Measurements from ENCODE around the gene FXYD7.

The FXYD7 gene

DNA sequence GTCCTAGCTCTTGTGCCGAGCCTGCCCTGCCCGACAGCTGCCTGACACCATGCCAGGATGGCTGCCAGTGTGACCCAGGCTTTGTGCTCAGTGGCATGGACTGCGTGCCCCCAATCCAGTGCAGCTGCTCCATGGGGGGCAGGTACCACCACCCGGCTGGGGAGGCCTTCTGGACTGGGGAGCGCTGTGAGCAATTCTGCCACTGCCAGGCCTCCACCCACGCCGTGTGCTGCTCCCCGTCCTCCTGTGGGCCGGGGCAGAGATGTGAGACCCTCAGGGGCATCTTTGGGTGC, 36.8 kb upstream of the FXYD7 start:
- Histone ChIP-seq H4K20me1 (ENCODE audit: insufficient read depth, low read length) (no peaks in the 10 kb centered on the region), H3F3A (ENCODE audit: insufficient read depth, low read length) (no peaks in the 10 kb centered on the region), H3K9ac (ENCODE audit: low read length) (no peak overlapping the region), H2AFZ (ENCODE audit: low read length) (no peak overlapping the region), H3K27ac (ENCODE audit: low read depth, low read length, poor library complexity, severe bottlenecking) (no peak overlapping the region), H3K4me3 (ENCODE audit: low read depth, low read length, poor library complexity, severe bottlenecking) (no peak overlapping the region), H3K9me2 (ENCODE audit: low read depth, low read length) (no peaks in the 10 kb centered on the region), H3K36me3 (ENCODE audit: insufficient read depth, low read length) (no peaks in the 10 kb centered on the region), H3K79me2 (ENCODE audit: insufficient read depth, low read length) (no peaks in the 10 kb centered on the region), H3K27me3 (ENCODE audit: insufficient read depth, low read length) (no peaks in the 10 kb centered on the region), H3K9me3 (ENCODE audit: low read length) (no peaks in the 10 kb centered on the region), H3K4me1 (ENCODE audit: insufficient read depth, low read length, severe bottlenecking) (no peaks in the 10 kb centered on the region), H3K4me2 (ENCODE audit: low read length) (no peak overlapping the region)
- TF ChIP-seq EZH2 (IDR thresholded peaks at IDR 0.05; ENCODE audit: borderline replicate concordance, low read length) = no peak
- TF ChIP-seq, protein P1, sequence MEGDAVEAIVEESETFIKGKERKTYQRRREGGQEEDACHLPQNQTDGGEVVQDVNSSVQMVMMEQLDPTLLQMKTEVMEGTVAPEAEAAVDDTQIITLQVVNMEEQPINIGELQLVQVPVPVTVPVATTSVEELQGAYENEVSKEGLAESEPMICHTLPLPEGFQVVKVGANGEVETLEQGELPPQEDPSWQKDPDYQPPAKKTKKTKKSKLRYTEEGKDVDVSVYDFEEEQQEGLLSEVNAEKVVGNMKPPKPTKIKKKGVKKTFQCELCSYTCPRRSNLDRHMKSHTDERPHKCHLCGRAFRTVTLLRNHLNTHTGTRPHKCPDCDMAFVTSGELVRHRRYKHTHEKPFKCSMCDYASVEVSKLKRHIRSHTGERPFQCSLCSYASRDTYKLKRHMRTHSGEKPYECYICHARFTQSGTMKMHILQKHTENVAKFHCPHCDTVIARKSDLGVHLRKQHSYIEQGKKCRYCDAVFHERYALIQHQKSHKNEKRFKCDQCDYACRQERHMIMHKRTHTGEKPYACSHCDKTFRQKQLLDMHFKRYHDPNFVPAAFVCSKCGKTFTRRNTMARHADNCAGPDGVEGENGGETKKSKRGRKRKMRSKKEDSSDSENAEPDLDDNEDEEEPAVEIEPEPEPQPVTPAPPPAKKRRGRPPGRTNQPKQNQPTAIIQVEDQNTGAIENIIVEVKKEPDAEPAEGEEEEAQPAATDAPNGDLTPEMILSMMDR (IDR thresholded peaks at IDR 0.05; ENCODE audit: low read length) = no peak

GRCh38 chr19:35106898-35107541, 36.0 kb upstream of the FXYD7 start:
- Histone ChIP-seq H3K4me1 (ENCODE audit: insufficient read depth, low read length, severe bottlenecking) (no peaks in the 10 kb centered on the region), H3K9me2 (ENCODE audit: low read depth, low read length) (no peaks in the 10 kb centered on the region), H3K79me2 (ENCODE audit: insufficient read depth, low read length) (no peaks in the 10 kb centered on the region), H3K9me3 (ENCODE audit: low read length) (no peaks in the 10 kb centered on the region), H3K4me2 (ENCODE audit: low read length) (no peak overlapping the region), H3K27me3 (ENCODE audit: insufficient read depth, low read length) (no peaks in the 10 kb centered on the region), H4K20me1 (ENCODE audit: insufficient read depth, low read length) (no peaks in the 10 kb centered on the region), H3K4me3 (ENCODE audit: low read depth, low read length, poor library complexity, severe bottlenecking) (no peak overlapping the region), H3K9ac (ENCODE audit: low read length) (no peak overlapping the region), H3K27ac (ENCODE audit: low read depth, low read length, poor library complexity, severe bottlenecking) (no peak overlapping the region), H2AFZ (ENCODE audit: low read length) (no peak overlapping the region), H3F3A (ENCODE audit: insufficient read depth, low read length) (no peaks in the 10 kb centered on the region), H3K36me3 (ENCODE audit: insufficient read depth, low read length) (no peaks in the 10 kb centered on the region)
- TF ChIP-seq EZH2 (IDR thresholded peaks at IDR 0.05; ENCODE audit: borderline replicate concordance, low read length) = no peak
- TF ChIP-seq, protein P1 (IDR thresholded peaks at IDR 0.05; ENCODE audit: low read length) = no peak

DNA sequence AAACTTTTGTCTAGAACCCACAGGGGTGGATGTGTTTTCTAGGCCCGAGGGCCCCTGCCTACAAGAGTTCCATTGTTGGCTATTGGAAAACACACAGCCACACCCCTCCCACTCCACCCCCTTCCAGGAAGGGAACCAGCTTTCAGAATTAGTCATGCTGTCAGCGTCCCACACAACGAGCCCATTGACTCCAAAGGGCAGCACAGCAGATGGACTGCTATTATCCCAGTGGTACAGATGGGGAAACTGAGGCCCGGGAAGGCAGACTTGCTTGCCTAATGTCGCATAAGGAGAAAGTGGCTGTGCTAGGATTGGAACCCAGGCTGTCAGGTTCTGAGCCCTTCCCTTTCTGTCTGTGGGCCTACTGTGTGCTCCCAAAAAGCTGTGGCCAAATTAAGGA, 35.5 kb upstream of the FXYD7 start:
- TF ChIP-seq, protein P1 (IDR thresholded peaks at IDR 0.05; ENCODE audit: low read length) = no peak
- TF ChIP-seq EZH2 (IDR thresholded peaks at IDR 0.05; ENCODE audit: borderline replicate concordance, low read length) = no peak
- Histone ChIP-seq H4K20me1 (ENCODE audit: insufficient read depth, low read length) (no peaks in the 10 kb centered on the region), H3K4me3 (ENCODE audit: low read depth, low read length, poor library complexity, severe bottlenecking) (no peak overlapping the region), H3F3A (ENCODE audit: insufficient read depth, low read length) (no peaks in the 10 kb centered on the region), H3K9ac (ENCODE audit: low read length) (no peak overlapping the region), H2AFZ (ENCODE audit: low read length) (no peak overlapping the region), H3K27ac (ENCODE audit: low read depth, low read length, poor library complexity, severe bottlenecking) (no peak overlapping the region), H3K9me2 (ENCODE audit: low read depth, low read length) (no peaks in the 10 kb centered on the region), H3K36me3 (ENCODE audit: insufficient read depth, low read length) (no peaks in the 10 kb centered on the region), H3K79me2 (ENCODE audit: insufficient read depth, low read length) (no peaks in the 10 kb centered on the region), H3K9me3 (ENCODE audit: low read length) (no peaks in the 10 kb centered on the region), H3K27me3 (ENCODE audit: insufficient read depth, low read length) (no peaks in the 10 kb centered on the region), H3K4me2 (ENCODE audit: low read length) (no peak overlapping the region), H3K4me1 (ENCODE audit: insufficient read depth, low read length, severe bottlenecking) (no peaks in the 10 kb centered on the region)

All from OCI-LY1 (cell line).